Activated CD8-positive, alpha-beta memory T cell treated with anti-CD3 and anti-CD28 coated beads for 36 hours (primary cell): ENCODE data around the gene UBE2C. TPM values are rescaled to one million over a fixed set of nuclear protein-coding genes. Genes with fewer than 3 reads are reported as not detected.
"Not testable (repeated sequence)": the region's sequence is repeated elsewhere in the genome, so short reads cannot be mapped to it uniquely, and the experiment has no call there.

Source experiments
- CTCF ChIA-PET: fragments of 350-600 bp; sonication (Branson Sonifier 250); formaldehyde crosslinking; loops from one replicate; lab custom pipeline; 2021; ENCODE audit warnings: antibody characterized with exemption; lab: Charles Lee
- POLR2A ChIA-PET: fragments of 350-600 bp; sonication (Branson Sonifier 250); formaldehyde crosslinking; loops from one replicate; lab custom pipeline; 2021; ENCODE audit warnings: antibody characterized with exemption; lab: Charles Lee
- total RNA-seq, 2 experiments: library from RNA; stranded (reverse); gene quantifications; one replicate each; pipeline ENCODE4 v1.2.3, GENCODE V29; 2021

Gene UBE2C
- total RNA-seq, 2 experiments from 2014 or later, result 137 to 140 TPM

DNA sequence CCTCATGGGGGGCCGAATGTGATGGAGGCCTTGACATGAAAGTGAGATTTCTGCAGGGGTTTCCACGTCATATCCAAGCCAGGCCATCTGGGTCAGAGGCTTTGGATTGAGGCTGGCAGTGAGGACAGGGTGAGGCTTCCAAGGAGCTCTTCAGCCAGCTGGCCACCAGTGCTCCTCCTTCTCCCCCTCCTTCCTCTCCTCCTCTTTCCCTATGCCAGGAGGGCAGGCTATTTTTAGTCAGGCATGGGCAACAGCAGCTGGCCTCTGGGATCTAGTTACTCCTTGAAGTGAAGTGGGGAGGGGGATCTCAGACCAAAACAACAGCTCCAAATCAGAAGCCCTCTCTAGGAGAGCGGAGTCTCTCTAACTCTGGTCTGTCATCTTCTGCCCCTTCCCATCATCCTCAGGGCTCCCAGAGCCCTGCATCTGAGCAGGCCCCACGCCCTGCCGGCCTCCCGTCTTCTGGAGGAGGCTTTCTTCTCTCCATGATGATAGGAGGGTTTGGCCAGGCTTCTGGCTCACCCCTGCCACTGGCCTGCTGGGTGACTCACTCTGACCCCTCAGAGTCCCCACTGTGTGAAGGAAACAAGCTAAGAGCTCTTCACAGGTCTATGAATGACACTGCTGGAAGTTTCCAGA lies 14.1 kb downstream of the UBE2C start:
- CTCF ChIA-PET, result interaction anchor here (2.6 kb wide), 1 partner anchor 13 kb away, joined by 13 read pairs; no protein-coding TSS in a partner anchor
- POLR2A ChIA-PET, result interaction anchor here (0.9 kb wide), 1 partner anchor 120 kb away, joined by 3 read pairs; no protein-coding TSS in a partner anchor

DNA sequence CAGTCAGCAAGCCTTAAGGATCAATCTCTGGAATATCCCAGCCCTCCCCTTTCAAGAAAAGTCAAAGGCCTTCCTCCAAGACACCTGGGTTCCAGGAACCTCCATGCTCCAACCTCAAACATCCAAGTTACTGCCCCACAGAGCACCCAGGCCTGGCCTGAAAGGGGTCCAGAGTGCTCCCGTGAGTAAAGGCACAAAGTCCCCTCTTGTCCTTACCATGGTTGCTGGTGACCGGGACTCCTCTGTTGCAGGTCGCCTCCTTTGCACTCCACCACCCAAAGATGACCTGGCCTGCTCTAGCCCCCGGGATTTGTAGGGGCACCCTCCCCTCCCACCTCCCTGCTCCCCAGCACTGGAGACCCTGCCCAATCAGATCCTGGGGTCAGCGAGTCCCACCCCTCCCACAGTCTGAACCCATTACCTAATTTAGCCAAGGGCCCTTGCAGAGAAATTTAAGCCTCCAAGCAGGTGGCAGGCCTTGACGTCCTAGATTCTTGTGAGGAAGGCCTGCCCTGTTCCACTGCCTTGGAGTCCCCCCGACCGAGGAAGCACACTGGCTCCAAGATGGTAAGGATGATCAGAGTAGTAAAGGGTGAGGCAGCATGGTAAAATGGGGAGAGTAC lies 14.7 kb downstream of the UBE2C start, which contains the start of gene TNNC2:
TNNC2 (minus strand) TSS at position 283 of the 623 bp plus-strand sequence; CDS start at position 219, 64 bp downstream.
- POLR2A ChIA-PET, result no interaction called here
- CTCF ChIA-PET, result no interaction called here

DNA sequence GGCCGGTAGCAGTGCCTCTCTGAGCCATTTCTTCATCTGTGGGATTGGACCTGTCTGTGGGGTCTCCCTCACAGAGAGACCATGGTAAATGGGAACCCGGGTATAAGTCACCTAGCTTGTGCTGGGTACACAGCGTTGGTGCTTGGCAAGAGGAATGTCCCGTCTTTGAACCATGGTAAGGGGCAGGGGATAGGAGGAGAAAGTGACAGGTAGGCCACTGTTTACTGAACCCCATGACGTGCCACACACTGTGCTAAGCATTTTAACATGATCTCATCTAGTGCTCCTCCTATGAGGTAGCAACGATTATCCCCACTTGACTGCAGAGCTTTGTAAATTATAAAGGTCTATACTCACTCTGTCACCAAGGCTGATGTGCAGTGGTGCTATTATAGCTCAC lies 15.3 kb downstream of the UBE2C start:
- POLR2A ChIA-PET, result no interaction called here
- CTCF ChIA-PET, result interaction anchor here (1.1 kb wide), 1 partner anchor 142 kb away, joined by 4 read pairs; no protein-coding TSS in a partner anchor

DNA sequence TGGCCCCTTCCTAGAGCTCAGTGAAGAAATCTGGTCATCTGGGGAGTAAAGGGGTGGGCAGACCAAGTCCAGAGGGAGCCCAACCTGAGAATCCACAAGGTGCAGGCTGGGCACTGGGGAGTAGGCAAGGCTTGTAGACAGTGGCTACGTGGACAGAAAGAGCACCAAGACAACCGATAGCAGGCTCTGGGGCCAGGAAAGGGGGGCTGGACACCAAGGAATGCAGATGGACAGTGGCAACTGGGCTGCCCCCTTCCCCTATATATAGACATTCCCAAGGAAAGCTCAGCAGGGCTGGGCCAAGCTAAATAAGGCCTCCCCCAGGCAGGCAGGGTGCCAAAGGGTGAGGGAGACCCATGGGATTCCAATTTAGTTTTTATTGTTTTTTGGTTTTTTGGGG lies 16.1 kb downstream of the UBE2C start:
- ChIA-PET POLR2A (no interaction called here), CTCF (interaction anchor here (0.7 to 1.1 kb wide), 2 partner anchors 141 to 473 kb away, joined by 4 read pairs; no protein-coding TSS in a partner anchor)

DNA sequence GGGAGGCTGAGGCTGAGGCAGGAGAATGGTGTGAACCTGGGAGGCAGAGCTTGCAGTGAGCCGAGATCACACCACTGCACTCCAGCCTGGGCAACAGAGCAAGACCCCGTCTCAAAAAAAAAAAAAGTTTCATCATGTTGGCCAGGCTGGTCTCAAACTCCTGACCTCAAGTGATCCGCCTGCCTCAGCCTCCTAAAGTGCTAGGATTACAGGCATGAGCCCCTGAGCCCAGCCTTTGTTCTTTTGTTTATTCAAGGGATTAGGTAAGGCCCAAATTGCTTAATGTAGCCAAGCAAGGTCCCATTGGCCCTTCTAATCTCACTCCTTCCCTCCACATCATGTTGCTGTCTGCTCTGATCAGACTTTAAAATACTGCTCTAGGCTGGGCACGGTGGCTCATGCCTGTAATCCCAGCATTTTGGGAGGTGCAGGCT lies 17.2 kb downstream of the UBE2C start:
- CTCF ChIA-PET, POLR2A ChIA-PET: not testable (repeated sequence)

DNA sequence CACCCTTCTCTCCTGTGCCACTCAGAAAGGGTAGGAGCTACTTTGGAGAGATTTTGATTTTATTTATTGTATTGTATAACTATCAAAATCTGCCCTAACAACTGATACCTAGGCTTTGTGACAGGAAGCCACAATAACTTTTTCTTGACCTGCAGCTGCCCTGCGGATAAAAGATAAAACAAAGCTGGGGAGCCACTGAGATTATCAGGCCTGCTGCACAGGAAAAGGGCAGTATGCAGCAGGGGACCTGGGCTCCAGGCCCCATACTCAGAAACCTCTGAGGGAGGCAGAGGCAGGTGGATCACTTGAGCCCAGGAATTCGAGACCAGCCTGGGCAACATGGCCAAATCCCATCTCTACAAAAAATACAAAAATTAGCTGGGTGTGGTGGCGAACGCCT lies 20.2 kb downstream of the UBE2C start:
- CTCF ChIA-PET, result no interaction called here
- POLR2A ChIA-PET, result interaction anchor here (0.5 kb wide), 1 partner anchor 103 kb away, joined by 5 read pairs; no protein-coding TSS in a partner anchor

DNA sequence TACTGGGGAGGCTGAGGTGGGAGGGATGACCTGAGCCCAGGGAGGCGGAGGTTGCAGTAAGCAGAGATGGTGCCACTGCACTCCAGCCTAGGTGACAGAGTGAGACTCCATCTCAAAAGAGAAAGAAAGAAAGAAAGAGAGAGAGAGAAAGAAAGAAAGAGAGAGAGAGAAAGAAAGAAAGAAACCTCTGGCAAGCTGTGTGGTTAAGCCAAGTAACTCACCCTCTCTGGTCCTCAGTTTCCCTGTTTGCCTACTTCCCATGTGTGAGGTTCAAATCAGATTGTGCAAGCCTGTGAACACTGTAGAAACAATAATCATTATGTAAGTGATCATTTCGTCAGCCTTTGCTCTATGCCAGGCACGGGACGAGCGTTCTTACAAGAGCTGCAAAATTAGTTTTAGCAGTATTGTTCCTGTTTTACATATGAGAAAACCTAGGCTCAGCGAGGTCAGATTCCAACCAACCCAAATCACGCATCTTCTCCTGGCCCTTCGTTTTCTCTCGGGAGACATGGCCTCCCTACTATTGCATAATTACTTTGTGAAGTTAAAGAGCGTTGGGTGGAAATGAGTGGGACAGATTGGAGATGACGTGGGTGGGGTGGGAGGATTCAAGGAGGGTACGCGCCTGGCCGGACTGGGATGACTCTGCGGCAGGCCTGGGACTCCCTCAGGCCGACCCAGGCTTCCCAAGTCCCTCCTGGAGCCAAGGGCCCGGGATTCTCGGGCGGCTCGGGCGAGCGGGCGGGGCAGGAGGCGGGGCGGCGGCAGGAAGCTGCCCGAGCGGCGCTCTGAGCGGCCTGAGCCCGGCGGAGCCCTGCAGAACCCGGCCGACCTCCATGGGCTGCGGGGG lies 20.8 kb downstream of the UBE2C start, which contains the start of gene SNX21:
SNX21 (plus strand) TSS at position 770 of the 853 bp plus-strand sequence. CDS start 121 bp downstream, outside the sequence.
- CTCF ChIA-PET, result interaction anchor here (1.2 to 1.8 kb wide), 2 partner anchors 9 to 137 kb away, joined by 3 to 5 read pairs; no protein-coding TSS in a partner anchor
- POLR2A ChIA-PET, result interaction anchor here (0.5 to 0.9 kb wide), 2 partner anchors 102 kb away, joined by 5 to 7 read pairs; partner anchors contain the start of gene PCIF1

DNA sequence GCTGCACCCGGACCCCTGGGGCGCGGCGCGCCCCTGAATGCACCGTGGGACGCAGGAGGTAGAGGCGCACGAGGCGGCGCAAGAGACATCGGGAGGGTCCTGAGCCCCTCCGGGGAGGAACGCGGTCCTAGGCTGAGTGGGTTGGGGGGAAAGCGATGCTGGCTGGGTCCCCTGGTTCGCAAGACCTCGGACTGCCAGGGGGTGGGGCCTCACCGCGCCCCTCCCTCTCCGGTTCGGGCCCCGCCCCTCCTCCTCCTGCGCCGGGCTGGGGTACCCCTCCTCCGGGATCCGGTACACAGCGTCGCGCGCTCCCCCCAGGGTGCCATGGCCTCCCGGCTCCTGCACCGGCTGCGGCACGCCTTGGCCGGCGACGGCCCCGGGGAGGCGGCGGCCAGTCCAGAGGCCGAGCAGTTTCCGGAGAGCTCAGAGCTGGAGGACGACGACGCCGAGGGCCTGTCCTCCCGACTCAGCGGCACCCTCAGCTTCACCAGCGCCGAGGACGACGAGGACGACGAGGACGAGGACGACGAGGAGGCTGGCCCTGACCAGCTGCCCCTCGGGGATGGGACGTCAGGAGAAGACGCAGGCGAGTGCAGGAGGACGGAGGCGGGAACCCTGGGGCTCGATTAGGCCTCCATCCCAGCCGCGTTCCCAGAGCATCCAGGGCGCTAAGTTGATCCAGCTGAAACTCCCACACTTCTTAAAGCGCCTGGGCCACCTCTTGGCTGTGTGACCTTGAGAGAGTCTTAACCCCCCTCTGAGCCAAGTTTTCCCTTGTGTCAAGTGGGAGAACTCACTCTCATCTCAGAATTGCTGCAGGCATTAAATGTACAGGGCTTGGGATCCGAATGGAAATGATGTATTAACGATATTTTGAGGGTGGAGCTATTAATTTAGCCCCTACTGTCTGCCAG lies 21.7 kb downstream of the UBE2C start:
- ChIA-PET CTCF (interaction anchor here (1.2 to 1.8 kb wide), 2 partner anchors 10 to 136 kb away, joined by 3 to 5 read pairs; no protein-coding TSS in a partner anchor), POLR2A (interaction anchor here (0.9 kb wide), 1 partner anchor 101 kb away, joined by 7 read pairs; the partner anchor contains the start of gene PCIF1)

DNA sequence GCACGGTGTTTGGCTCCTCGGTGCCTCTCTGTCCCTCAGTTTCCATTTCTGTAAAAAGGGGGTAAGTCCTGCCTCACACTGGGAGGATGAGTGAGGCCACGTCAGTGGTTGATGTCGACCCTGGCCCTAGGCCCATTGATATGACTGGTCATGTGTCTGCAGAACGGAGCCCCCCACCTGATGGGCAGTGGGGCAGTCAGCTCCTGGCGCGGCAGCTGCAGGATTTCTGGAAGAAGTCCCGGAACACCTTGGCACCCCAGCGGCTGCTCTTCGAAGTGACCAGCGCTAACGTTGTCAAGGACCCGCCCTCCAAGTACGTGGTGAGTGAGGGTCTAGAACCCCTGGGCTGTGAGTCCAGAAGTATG lies 22.3 kb downstream of the UBE2C start:
- ChIA-PET CTCF (interaction anchor here (1.2 to 1.8 kb wide), 2 partner anchors 11 to 135 kb away, joined by 3 to 5 read pairs; no protein-coding TSS in a partner anchor), POLR2A (interaction anchor here (0.9 kb wide), 1 partner anchor 100 kb away, joined by 7 read pairs; the partner anchor contains the start of gene PCIF1)

DNA sequence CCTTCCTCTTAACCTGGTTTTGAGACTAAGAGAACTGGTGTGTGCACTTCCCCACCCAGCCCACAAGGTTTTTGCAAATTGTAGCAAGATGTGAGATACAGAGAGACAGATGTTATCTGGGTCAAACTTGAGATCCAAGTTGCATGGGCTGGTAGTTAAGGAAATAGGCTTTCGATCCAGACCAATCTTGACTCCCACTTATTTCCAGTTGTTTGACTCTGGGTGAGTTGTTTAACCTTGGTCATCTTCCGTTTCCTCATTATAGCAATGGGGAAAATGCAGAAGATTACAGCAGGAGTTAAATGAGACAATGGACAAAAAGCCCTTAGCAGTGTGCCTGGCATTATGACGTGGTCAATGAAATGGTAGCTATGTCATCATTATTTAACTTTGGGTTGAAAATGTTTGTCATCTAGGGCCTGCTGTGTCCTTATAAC lies 22.9 kb downstream of the UBE2C start:
- CTCF ChIA-PET, result interaction anchor here (1.8 kb wide), 1 partner anchor 11 kb away, joined by 5 read pairs; no protein-coding TSS in a partner anchor
- POLR2A ChIA-PET, result no interaction called here

DNA sequence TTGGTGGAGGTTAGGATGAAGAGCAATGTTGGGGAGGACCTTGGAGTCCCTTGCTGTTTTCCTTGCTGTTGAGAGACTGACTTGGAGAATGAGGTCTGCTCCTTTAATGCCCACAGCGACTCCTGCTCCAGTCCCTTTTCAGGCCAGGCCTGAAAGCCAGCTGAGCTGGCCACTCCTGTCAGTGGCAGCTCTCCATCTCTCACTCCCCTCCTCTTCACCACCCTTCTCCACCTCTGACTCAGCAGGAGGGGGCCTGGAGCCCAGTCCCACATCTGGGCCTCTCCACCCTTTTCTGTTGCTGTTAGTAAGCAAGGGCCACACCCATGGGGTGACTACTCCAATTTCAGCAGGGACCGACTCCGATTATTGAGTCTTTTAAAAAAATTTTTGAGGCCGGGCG lies 23.4 kb downstream of the UBE2C start:
- ChIA-PET CTCF (no interaction called here), POLR2A (no interaction called here)

DNA sequence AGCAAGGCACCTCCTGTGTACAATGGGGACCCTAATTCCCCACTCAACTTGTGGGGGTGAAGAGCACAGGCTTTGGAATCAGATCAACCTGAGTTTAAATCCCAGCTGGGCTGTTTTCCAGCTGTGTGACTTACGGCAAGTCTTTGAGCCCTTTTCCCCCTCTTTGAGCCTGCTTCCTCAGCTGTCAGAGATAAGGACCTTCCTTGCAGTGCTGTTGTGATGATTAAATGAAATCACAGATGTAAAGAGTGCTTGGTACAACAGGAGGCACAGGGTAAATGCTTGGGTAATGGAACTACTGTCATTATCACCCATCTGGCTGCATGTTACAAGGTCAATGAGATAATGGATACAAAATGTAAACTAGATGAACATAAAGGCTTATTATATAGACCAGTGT lies 24.4 kb downstream of the UBE2C start:
- POLR2A ChIA-PET, result no interaction called here
- CTCF ChIA-PET, result interaction anchor here (0.7 kb wide), 1 partner anchor 225 kb away, joined by 3 read pairs; no protein-coding TSS in a partner anchor

DNA sequence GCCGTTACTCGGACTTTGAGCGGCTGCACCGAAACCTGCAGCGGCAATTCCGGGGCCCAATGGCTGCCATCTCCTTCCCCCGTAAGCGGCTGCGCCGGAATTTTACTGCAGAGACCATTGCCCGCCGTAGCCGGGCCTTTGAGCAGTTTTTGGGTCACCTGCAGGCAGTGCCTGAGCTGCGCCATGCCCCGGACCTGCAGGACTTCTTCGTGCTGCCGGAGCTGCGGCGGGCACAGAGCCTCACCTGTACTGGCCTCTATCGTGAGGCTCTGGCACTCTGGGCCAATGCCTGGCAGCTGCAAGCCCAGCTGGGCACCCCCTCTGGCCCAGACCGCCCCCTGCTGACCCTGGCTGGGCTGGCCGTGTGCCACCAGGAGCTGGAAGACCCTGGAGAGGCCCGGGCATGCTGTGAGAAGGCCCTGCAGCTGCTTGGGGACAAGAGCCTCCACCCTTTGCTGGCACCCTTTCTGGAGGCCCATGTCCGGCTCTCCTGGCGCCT lies 28.3 kb downstream of the UBE2C start:
- CTCF ChIA-PET, result no interaction called here
- POLR2A ChIA-PET, result no interaction called here

DNA sequence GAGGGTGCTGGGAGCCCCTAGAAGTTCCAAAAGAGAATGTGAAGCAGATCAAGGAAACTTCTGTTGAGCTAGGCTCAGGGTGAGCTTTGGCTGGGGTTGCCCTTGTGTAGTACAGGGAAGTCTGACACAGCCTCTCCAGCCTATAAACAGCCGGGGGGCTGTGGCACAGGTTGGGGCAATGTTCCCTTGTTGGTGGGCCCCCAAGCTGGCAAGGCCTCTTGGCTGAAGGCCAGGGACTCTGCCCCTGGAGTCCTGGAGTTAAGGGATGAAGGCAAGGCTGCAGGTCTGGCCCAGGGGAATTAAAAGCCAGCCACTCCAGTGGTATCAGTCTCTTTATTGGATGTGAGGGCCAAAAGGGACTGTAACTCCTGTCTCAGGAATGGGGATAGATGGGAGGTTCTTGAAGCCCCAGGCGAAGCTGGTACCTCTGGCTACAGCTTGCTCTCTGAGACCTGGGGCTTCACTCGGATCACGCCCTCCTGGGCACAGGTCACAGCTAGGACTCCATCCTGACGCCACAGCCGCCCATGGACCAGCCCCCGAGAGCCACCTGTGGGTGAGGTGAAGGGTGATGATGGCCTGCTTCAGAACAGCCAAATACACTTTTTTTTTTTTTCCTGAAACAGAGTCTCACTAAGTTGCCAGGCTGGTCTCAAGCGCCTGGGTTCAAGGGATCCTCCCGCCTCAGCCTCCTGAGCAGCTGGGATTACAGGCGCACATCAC lies 29.1 kb downstream of the UBE2C start:
- CTCF ChIA-PET, result no interaction called here
- POLR2A ChIA-PET, result interaction anchor here (0.7 kb wide), 1 partner anchor 24 kb away, joined by 5 read pairs; no protein-coding TSS in a partner anchor

DNA sequence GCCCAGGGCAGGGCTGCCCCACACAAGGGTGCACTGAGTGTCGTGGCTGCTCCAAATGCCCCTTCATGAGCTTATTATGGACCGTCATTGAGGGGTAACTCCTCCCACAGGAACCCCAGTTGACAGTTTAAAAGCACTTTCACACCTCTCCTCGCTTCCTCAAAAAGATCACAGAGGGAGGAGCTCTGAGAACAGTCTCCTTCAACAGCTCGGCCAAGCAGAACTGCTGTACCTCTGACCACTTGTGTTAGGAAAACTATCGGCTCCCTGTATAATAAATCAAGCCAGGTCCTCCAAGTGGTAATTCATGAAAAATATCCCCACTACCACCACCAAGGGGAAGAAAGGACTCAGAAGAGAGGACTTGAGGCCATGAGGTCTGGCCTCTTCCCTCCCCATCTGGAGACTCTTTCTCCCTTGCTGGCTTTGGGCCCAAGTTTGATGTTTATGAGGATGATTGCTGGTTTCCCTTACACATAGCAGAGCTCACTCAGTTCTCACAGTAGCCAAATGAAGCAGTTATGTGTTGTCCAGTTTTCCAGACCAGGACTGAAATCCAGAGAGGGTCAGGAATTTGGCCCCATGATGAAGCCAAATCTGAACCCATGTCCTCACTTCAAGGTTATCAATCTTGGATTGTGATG lies 29.8 kb downstream of the UBE2C start:
- CTCF ChIA-PET, result no interaction called here
- POLR2A ChIA-PET, result no interaction called here

DNA sequence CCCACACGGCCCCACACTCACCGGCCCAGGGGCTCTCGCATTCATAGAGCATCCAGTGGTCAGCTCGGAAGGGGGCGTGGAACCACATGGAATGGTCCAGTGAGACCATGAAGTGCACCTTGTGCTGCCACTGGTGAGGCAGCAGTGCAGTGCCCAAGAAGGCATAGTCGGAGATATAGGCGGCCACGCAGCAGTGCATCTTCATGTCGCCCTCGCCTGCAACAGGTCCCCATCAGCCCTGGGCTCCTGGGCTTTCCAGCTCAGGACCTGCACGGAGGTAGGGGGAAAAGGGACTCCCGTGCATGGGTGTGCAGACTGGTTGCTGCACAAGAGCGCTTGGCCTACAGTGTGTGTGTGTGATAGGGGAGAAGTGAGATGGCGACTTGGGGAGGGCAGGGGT lies 31.1 kb downstream of the UBE2C start:
- ChIA-PET CTCF (interaction anchor here (0.5 to 1.0 kb wide), 2 partner anchors 37 to 41 kb away, joined by 3 to 4 read pairs; partner anchors contain the start of gene ZSWIM1), POLR2A (no interaction called here)
